Measurements from ENCODE around the gene DDX25. TPM values are rescaled to one million over a fixed set of nuclear protein-coding genes. Genes with fewer than 3 reads are reported as not detected.

Gene DDX25
- total and polyA plus RNA-seq, 2 of the 4 experiments (the other 2 are of a cell fraction), result under 0.01 TPM; not detected in 1

GRCh38 chr11:125956391-125957134, 52.3 kb downstream of the DDX25 start (continued):
- no peak for TF ChIP-seq SMC3 (IDR thresholded peaks at IDR 0.05; ENCODE audit: low read depth, low read length)

- Histone ChIP-seq H3K14ac (replicated peaks; ENCODE audit: low read depth, low read length) (no peak overlapping the region), H3K4me1 (ENCODE audit: control insufficient read depth, insufficient read depth, low read length) (no peaks in the 10 kb centered on the region), H4K20me1 (ENCODE audit: insufficient read depth, low read length) (no peaks in the 10 kb centered on the region), H3K79me1 (ENCODE audit: low read depth in 1 of 2, low read length in 2 of 2) (no peaks in the 10 kb centered on the region), H2AK5ac (ENCODE audit: low read depth, low read length) (no peak overlapping the region), H4K5ac (ENCODE audit: low read depth, low read length) (no peak overlapping the region), H3K9me3 (ENCODE audit: control insufficient read depth, insufficient read depth, low read length) (no peaks in the 10 kb centered on the region), H2BK15ac (ENCODE audit: low read depth, low read length) (no peak overlapping the region), H3K4ac (ENCODE audit: low read depth, low read length) (no peak overlapping the region), H2BK120ac (ENCODE audit: low read depth, low read length) (no peak overlapping the region), H3K27me3 (ENCODE audit: control insufficient read depth, insufficient read depth, low read length) (peaks cover 6% of the 10 kb centered on the region), H3K18ac (ENCODE audit: low read depth, low read length) (no peak overlapping the region), H2BK5ac (ENCODE audit: low read depth, low read length, poor library complexity, severe bottlenecking) (no peak overlapping the region), H3K9me1 (ENCODE audit: insufficient read depth, low read length) (no peaks in the 10 kb centered on the region), H2AK9ac (replicated peaks; ENCODE audit: low read depth, low read length, poor library complexity) (no peak overlapping the region), H3K4me2 (ENCODE audit: low read depth, low read length) (no peak overlapping the region), H3K4me3 (ENCODE audit: insufficient read depth, low read depth, low read length) (no peak overlapping the region), H4K8ac (ENCODE audit: low read depth in 2 of 2, low read length in 2 of 2) (no peak overlapping the region), H3K36me3 (ENCODE audit: control insufficient read depth, insufficient read depth, low read length) (no peaks in the 10 kb centered on the region), H3K23ac (ENCODE audit: low read depth, low read length) (no peak overlapping the region), H3K56ac (ENCODE audit: extremely low read depth, insufficient read depth, low read length) (no peak overlapping the region), H2BK20ac (ENCODE audit: low read depth, low read length) (no peak overlapping the region), H3K27ac (ENCODE audit: insufficient read depth, low read length) (no peak overlapping the region), H4K91ac (ENCODE audit: insufficient read depth, low read depth, low read length) (no peak overlapping the region), H3K9ac (ENCODE audit: low read depth, low read length) (no peak overlapping the region), H2AFZ (replicated peaks; ENCODE audit: low read length, poor library complexity) (no peak overlapping the region)
- no peak for TF ChIP-seq POLR2A (IDR thresholded peaks at IDR 0.05; ENCODE audit: low read depth, low read length)
- no peak for TF ChIP-seq RAD21 (IDR thresholded peaks at IDR 0.05; ENCODE audit: low read length)
- no peak for TF ChIP-seq RCOR1 (IDR thresholded peaks at IDR 0.05; ENCODE audit: insufficient replicate concordance, low read length)
- TF ChIP-seq CEBPB (IDR thresholded peaks at IDR 0.05; ENCODE audit: low read depth, low read length), result no peak
- TF ChIP-seq NFE2L2 (IDR thresholded peaks at IDR 0.05; ENCODE audit: low read depth, low read length), result no peak
- TF ChIP-seq MXI1 (IDR thresholded peaks at IDR 0.05; ENCODE audit: borderline replicate concordance, low read depth, low read length), result no peak
- TF ChIP-seq MAZ (IDR thresholded peaks at IDR 0.05; ENCODE audit: borderline replicate concordance, low read depth, low read length), result no peak
- TF ChIP-seq MAFK (IDR thresholded peaks at IDR 0.05; ENCODE audit: low read depth, low read length), result no peak
- no peak for TF ChIP-seq CTCF (conservative IDR thresholded peaks at IDR 0.05; ENCODE audit: low read depth, low read length)
- TF ChIP-seq RFX5 (IDR thresholded peaks at IDR 0.05; ENCODE audit: low read depth, low read length), result no peak
- no peak for TF ChIP-seq CHD1 (IDR thresholded peaks at IDR 0.05; ENCODE audit: low read depth, low read length)
- TF ChIP-seq SMC3 (IDR thresholded peaks at IDR 0.05; ENCODE audit: low read depth, low read length), result no peak
- DNase-seq (no peak), ATAC-seq (ENCODE audit: low read depth) (no peak)
- intact Hi-C loops (cut with micrococcal nuclease) (no loop called here), dilution Hi-C loops (cut with HindIII; ENCODE audit: low sequenced_read_pairs, unreplicated experiment) (no loop called here), in situ Hi-C loops (cut with MboI; ENCODE audit: low sequenced_read_pairs) (no loop called here)
- POLR2A ChIA-PET (ENCODE audit: unreplicated experiment), result no interaction called here
- BruUV-seq (replicated peaks), result no TSS peak
- 83% methylated on average over 9 of the region's 14 CpGs; no CpG with 5 or more reads in 1 of the 2 experiments for WGBS, 2 experiments (ENCODE audit: extremely low coverage in 2 of 2, insufficient read length in 1 of 2)
- CTCF ChIA-PET, result no interaction called here
Measured at GRCh38 chr11:125957618-125958332, 53.5 kb downstream of the DDX25 start.

Measured in IMR-90 (cell line).